ENCODE measurements around the gene SLC8A1. TPM values are rescaled to one million over a fixed set of nuclear protein-coding genes. Genes with fewer than 3 reads are reported as not detected.

The SLC8A1 gene
- total RNA-seq, 1 donor from 2014 or later: 5.7 TPM

GRCh38 chr2:40394031-40394430, 57.9 kb downstream of the SLC8A1 start:
- no peaks in the 10 kb centered on the region for H3K9me3 Mint-ChIP-seq (ENCODE audit: low read depth)
- no peak for DNase-seq (ENCODE audit: low spot score, unreplicated experiment)
- no peaks in the 10 kb centered on the region for H3K4me1 Mint-ChIP-seq (ENCODE audit: low read depth)
- H3K27ac Mint-ChIP-seq: no peak overlapping the region
- TF ChIP-seq, protein P1, sequence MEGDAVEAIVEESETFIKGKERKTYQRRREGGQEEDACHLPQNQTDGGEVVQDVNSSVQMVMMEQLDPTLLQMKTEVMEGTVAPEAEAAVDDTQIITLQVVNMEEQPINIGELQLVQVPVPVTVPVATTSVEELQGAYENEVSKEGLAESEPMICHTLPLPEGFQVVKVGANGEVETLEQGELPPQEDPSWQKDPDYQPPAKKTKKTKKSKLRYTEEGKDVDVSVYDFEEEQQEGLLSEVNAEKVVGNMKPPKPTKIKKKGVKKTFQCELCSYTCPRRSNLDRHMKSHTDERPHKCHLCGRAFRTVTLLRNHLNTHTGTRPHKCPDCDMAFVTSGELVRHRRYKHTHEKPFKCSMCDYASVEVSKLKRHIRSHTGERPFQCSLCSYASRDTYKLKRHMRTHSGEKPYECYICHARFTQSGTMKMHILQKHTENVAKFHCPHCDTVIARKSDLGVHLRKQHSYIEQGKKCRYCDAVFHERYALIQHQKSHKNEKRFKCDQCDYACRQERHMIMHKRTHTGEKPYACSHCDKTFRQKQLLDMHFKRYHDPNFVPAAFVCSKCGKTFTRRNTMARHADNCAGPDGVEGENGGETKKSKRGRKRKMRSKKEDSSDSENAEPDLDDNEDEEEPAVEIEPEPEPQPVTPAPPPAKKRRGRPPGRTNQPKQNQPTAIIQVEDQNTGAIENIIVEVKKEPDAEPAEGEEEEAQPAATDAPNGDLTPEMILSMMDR (IDR thresholded peaks at IDR 0.05; ENCODE audit: unreplicated experiment): no peak
- H3K4me3 Mint-ChIP-seq (ENCODE audit: low read depth): no peak overlapping the region
- no peaks in the 10 kb centered on the region for H3K27me3 Mint-ChIP-seq
- no peaks in the 10 kb centered on the region for H3K36me3 Mint-ChIP-seq (ENCODE audit: insufficient read depth)

DNA sequence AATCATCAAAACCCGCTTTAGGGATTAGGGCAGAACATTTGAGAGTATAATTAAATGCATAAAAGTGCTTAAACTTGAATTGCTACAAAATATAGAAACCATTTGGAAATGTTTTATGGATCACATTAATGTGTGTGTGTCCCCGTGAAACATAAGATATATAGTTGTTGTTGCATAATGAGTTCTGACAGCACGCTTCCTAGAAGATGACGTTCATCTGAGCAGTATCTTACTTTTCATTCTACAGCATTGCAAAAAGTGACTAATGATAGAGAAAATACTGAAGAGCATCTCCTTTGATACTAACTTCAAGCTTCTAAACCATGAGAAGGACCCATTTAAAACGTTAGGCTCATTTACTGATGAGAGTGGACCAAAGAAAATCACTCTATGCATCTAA, 63.7 kb downstream of the SLC8A1 start:
- TF ChIP-seq, protein P1 (IDR thresholded peaks at IDR 0.05; ENCODE audit: unreplicated experiment): no peak
- H3K9me3 Mint-ChIP-seq (ENCODE audit: low read depth): peaks cover 6% of the 10 kb centered on the region
- H3K4me3 Mint-ChIP-seq (ENCODE audit: low read depth): no peak overlapping the region
- H3K27me3 Mint-ChIP-seq: no peaks in the 10 kb centered on the region
- no peak overlapping the region for H3K27ac Mint-ChIP-seq
- H3K4me1 Mint-ChIP-seq (ENCODE audit: low read depth): no peaks in the 10 kb centered on the region
- no peak for DNase-seq (ENCODE audit: low spot score, unreplicated experiment)
- H3K36me3 Mint-ChIP-seq (ENCODE audit: insufficient read depth): no peaks in the 10 kb centered on the region

- H3K36me3 Mint-ChIP-seq (ENCODE audit: insufficient read depth): peaks cover 2% of the 10 kb centered on the region
- TF ChIP-seq, protein P1 (IDR thresholded peaks at IDR 0.05; ENCODE audit: unreplicated experiment): no peak
- no peak overlapping the region for H3K27ac Mint-ChIP-seq
- H3K9me3 Mint-ChIP-seq (ENCODE audit: low read depth): peaks cover 13% of the 10 kb centered on the region
- no peaks in the 10 kb centered on the region for H3K4me1 Mint-ChIP-seq (ENCODE audit: low read depth)
- no peaks in the 10 kb centered on the region for H3K27me3 Mint-ChIP-seq
- no peak overlapping the region for H3K4me3 Mint-ChIP-seq (ENCODE audit: low read depth)
- DNase-seq (ENCODE audit: low spot score, unreplicated experiment): no peak
These were observed 65.7 kb downstream of the SLC8A1 start for GRCh38 chr2:40386177-40386576.

GRCh38 chr2:40384714-40385113, 67.2 kb downstream of the SLC8A1 start:
- Mint-ChIP-seq H3K36me3 (ENCODE audit: insufficient read depth) (peaks cover 2% of the 10 kb centered on the region), H3K4me3 (ENCODE audit: low read depth) (no peak overlapping the region), H3K4me1 (ENCODE audit: low read depth) (no peaks in the 10 kb centered on the region), H3K9me3 (ENCODE audit: low read depth) (peaks cover 15% of the 10 kb centered on the region), H3K27ac (no peak overlapping the region), H3K27me3 (no peaks in the 10 kb centered on the region)
- TF ChIP-seq, protein P1 (IDR thresholded peaks at IDR 0.05; ENCODE audit: unreplicated experiment): no peak
- no peak for DNase-seq (ENCODE audit: low spot score, unreplicated experiment)

- TF ChIP-seq, protein P1 (IDR thresholded peaks at IDR 0.05; ENCODE audit: unreplicated experiment): no peak
- Mint-ChIP-seq H3K36me3 (ENCODE audit: insufficient read depth) (peaks cover 2% of the 10 kb centered on the region), H3K4me3 (ENCODE audit: low read depth) (no peak overlapping the region), H3K4me1 (ENCODE audit: low read depth) (no peaks in the 10 kb centered on the region), H3K9me3 (ENCODE audit: low read depth) (peaks cover 17% of the 10 kb centered on the region), H3K27ac (no peak overlapping the region), H3K27me3 (no peaks in the 10 kb centered on the region)
- no peak for DNase-seq (ENCODE audit: low spot score, unreplicated experiment)
These were observed 67.7 kb downstream of the SLC8A1 start for GRCh38 chr2:40384233-40384632.

All from progenitor cell of endocrine pancreas (in vitro differentiated cells).